Erythroblast (primary cell): ENCODE measurements around the gene TOP3B.

Experiments
- GATA1 ChIP-seq: IDR thresholded peaks from 2 replicates; pipeline ENCODE4 v1.6.1; 2011; ENCODE audit warnings: low read depth, mild to moderate bottlenecking, control low read depth, low read length, moderate library complexity
- POLR2A ChIP-seq: IDR thresholded peaks from 2 replicates; pipeline ENCODE4 v1.6.1; 2011; ENCODE audit warnings: mild to moderate bottlenecking, low read length

DNA sequence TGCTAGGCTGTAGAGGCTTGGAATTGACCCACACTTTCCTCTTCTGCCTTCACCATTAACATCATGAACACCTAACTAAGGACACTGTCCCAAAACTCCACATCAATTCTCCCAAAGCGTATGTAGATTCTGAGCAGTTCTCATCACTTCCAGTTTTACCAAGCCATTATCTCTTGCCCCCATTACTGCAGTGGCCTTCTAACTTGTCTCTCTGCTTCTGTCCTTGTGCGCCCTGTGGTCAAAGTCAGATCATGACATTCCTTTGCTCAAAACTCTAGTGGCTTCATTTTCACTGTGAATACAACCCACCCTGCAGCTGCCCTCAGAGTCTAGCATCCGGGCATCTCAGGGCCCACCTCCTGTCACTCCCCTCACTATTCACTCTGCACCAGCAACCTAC is 13.1 kb upstream of the TOP3B start:
- no peak for TF ChIP-seq POLR2A
- no peak for TF ChIP-seq GATA1
